Central memory CD8-positive, alpha-beta T cell (primary cell): Measurements from ENCODE around the gene ATRIP.

Experiments used
- ATAC-seq: fragments of 150-1000 bp; cut with Tn5 transposase; replicated peaks from 2 replicates; pipeline ENCODE4 v1.10.0; 2022; ENCODE audit warnings: mild to moderate bottlenecking, moderate FRiP score, moderate number of reproducible peaks; ENCODE audit not compliant: poor library complexity, severe bottlenecking; ENCODE audit errors: extremely low read depth
- DNase-seq, 2 donors: peaks; one replicate each; pipeline ENCODE4 v3.0.0; 2021; ENCODE audit warnings: low spot score in 2 of 2
- H3K27ac Mint-ChIP-seq: one replicate; pipeline ENCODE4 v1.8.0; 2022; ENCODE audit warnings: low read depth, mild to moderate bottlenecking, moderate library complexity, mixed read lengths
- H3K27me3 Mint-ChIP-seq: one replicate; pipeline ENCODE4 v1.8.0; 2022; ENCODE audit warnings: mixed read lengths
- H3K36me3 Mint-ChIP-seq: one replicate; pipeline ENCODE4 v1.8.0; 2022; ENCODE audit warnings: mild to moderate bottlenecking, moderate library complexity, mixed read lengths; ENCODE audit not compliant: insufficient read depth
- H3K4me1 Mint-ChIP-seq: one replicate; pipeline ENCODE4 v1.8.0; 2022; ENCODE audit warnings: mixed read lengths
- H3K4me3 Mint-ChIP-seq: one replicate; pipeline ENCODE4 v1.8.0; 2022; ENCODE audit warnings: mild to moderate bottlenecking, moderate library complexity, mixed read lengths
- H3K9me3 Mint-ChIP-seq: one replicate; pipeline ENCODE4 v1.8.0; 2022; ENCODE audit warnings: mixed read lengths

The ATRIP gene

DNA sequence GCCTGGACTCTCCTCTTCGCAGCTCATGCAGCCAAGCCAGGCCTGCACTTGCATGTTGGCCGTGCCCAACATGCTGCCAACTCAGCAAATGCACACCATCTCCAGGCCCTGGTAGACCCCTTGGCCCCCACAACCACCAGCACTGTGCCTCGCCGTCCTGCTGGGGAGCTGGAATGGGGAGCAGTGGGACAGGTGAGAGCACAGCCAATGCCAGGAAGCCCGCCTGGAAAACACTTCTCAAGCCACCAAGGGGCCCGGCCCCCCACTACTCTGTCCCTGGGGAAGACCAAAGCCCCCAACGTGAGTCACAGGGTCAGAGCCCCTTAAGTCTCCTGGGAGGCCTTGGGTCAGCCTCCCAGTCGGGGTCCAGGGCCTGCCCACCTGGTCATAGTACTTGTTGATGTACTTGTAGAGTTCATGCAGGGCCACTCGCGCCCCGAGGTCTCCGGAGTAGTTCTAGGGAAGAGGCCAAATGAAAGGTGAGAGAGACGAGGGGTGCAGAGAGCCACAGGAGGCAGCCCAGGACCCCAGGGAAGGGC lies 41.1 kb upstream of the ATRIP start:
- Mint-ChIP-seq H3K27me3 (peaks cover 7% of the 10 kb centered on the region), H3K36me3 (no peaks in the 10 kb centered on the region), H3K27ac (no peak overlapping the region), H3K4me1 (no peaks in the 10 kb centered on the region), H3K4me3 (no peak overlapping the region), H3K9me3 (no peaks in the 10 kb centered on the region)
- no peak for ATAC-seq
- peak in 1 of 2 donors; percentile 8 for DNase-seq

DNA sequence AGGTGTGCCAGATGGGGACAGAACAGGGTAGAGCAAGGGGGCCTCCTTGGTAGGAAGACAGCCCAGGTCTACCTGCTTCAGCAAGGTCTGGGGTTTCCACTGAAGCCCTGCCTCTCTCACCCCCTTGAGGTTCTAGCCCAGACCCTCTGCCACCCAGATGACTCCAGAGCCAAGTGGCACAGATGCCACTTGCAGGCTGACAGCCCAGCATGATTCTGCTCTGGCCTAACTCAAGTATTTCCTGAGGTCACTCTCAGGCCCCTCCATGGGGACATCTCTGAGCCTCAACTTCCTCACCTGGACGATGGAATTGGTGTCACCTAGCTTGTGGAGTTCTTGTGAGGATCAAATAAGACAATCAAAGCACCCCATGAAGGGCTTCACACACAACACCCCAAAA lies 40.6 kb upstream of the ATRIP start:
- H3K9me3 Mint-ChIP-seq, result no peaks in the 10 kb centered on the region
- H3K36me3 Mint-ChIP-seq, result no peaks in the 10 kb centered on the region
- no peak overlapping the region for H3K4me3 Mint-ChIP-seq
- peaks cover 1% of the 10 kb centered on the region for H3K27me3 Mint-ChIP-seq
- no peaks in the 10 kb centered on the region for H3K4me1 Mint-ChIP-seq
- no peak overlapping the region for H3K27ac Mint-ChIP-seq
- ATAC-seq (no peak), DNase-seq (no peak)

DNA sequence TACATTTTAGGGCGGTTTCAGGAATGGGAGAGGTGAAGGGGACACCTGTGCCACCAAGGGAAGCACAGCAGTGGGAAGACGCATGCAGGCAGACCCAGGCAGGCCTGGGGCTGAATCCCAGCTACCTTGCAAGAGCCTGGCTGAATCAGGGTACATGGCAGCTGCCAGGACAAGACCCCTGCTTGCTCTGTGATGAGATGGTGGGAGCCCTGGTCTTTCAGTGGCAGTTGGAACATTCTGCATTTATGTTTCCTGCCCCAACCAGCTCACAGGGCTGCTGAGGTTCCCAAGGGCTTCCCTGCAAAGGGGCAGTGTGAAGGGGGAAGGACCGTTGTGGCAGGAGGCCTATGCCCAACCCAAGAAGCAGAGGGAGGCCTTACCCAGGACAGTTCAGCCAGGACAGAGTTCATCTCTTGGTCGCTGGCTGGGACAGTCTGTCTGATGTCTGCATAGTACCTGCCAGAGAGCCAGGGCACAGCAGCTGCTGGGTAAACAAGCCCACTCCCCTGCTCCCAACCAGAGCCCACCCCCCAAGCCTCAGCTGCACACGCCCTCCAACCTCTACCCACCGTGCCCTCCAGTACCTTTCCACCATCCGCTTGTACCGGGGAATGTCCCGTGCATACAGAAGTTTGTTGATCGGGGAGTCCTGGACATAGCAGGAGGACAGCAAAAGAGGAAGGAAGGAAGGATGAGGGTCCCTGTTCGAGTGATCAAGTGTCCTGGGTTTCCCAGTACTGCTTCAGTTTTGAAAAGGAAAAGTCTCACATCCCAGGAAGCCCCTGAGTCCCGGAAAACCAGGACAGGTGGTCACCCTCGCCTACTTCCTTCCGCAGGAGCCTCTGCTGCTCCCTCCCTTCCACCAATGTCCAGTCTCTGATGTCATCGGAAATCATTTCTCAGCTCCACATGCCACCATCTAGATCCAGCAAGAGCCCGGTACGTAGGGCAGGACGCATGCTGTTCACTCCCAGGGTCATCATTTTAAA lies 39.8 kb upstream of the ATRIP start:
- no peaks in the 10 kb centered on the region for H3K9me3 Mint-ChIP-seq
- no peaks in the 10 kb centered on the region for H3K4me1 Mint-ChIP-seq
- no peaks in the 10 kb centered on the region for H3K27me3 Mint-ChIP-seq
- H3K4me3 Mint-ChIP-seq, result no peak overlapping the region
- H3K27ac Mint-ChIP-seq, result peak overlapping the region; percentile 49
- DNase-seq (no peak), ATAC-seq (no peak)
- H3K36me3 Mint-ChIP-seq, result no peaks in the 10 kb centered on the region

GRCh38 chr3:48407542-48408099 lies 38.9 kb upstream of the ATRIP start:
- no peak for ATAC-seq
- no peaks in the 10 kb centered on the region for H3K4me1 Mint-ChIP-seq
- no peak for DNase-seq
- no peaks in the 10 kb centered on the region for H3K27me3 Mint-ChIP-seq
- H3K4me3 Mint-ChIP-seq, result no peak overlapping the region
- H3K27ac Mint-ChIP-seq, result peak overlapping the region; percentile 49
- H3K36me3 Mint-ChIP-seq, result no peaks in the 10 kb centered on the region
- no peaks in the 10 kb centered on the region for H3K9me3 Mint-ChIP-seq

- no peak for DNase-seq
- no peak for ATAC-seq
- H3K4me1 Mint-ChIP-seq, result no peaks in the 10 kb centered on the region
- no peaks in the 10 kb centered on the region for H3K36me3 Mint-ChIP-seq
- H3K27ac Mint-ChIP-seq, result no peak overlapping the region
- H3K27me3 Mint-ChIP-seq, result no peaks in the 10 kb centered on the region
- no peaks in the 10 kb centered on the region for H3K9me3 Mint-ChIP-seq
- H3K4me3 Mint-ChIP-seq, result no peak overlapping the region
Measured at GRCh38 chr3:48408823-48409281, 37.7 kb upstream of the ATRIP start.

- DNase-seq (no peak), ATAC-seq (no peak)
- Mint-ChIP-seq H3K4me3 (no peak overlapping the region), H3K9me3 (no peaks in the 10 kb centered on the region), H3K27me3 (no peaks in the 10 kb centered on the region), H3K27ac (no peak overlapping the region), H3K36me3 (no peaks in the 10 kb centered on the region), H3K4me1 (no peaks in the 10 kb centered on the region)
Measured at GRCh38 chr3:48409291-48410201, 37.0 kb upstream of the ATRIP start.

GRCh38 chr3:48410205-48411040 lies 36.1 kb upstream of the ATRIP start:
- H3K4me3 Mint-ChIP-seq, result no peak overlapping the region
- H3K36me3 Mint-ChIP-seq, result no peaks in the 10 kb centered on the region
- no peaks in the 10 kb centered on the region for H3K27me3 Mint-ChIP-seq
- H3K9me3 Mint-ChIP-seq, result no peaks in the 10 kb centered on the region
- ATAC-seq, result no peak
- no peaks in the 10 kb centered on the region for H3K4me1 Mint-ChIP-seq
- DNase-seq, result no peak
- no peak overlapping the region for H3K27ac Mint-ChIP-seq

GRCh38 chr3:48411041-48411588 lies 35.4 kb upstream of the ATRIP start:
- no peaks in the 10 kb centered on the region for H3K27me3 Mint-ChIP-seq
- no peaks in the 10 kb centered on the region for H3K36me3 Mint-ChIP-seq
- no peak overlapping the region for H3K27ac Mint-ChIP-seq
- H3K4me1 Mint-ChIP-seq, result no peaks in the 10 kb centered on the region
- no peak overlapping the region for H3K4me3 Mint-ChIP-seq
- no peak for DNase-seq
- no peak for ATAC-seq
- no peaks in the 10 kb centered on the region for H3K9me3 Mint-ChIP-seq

DNA sequence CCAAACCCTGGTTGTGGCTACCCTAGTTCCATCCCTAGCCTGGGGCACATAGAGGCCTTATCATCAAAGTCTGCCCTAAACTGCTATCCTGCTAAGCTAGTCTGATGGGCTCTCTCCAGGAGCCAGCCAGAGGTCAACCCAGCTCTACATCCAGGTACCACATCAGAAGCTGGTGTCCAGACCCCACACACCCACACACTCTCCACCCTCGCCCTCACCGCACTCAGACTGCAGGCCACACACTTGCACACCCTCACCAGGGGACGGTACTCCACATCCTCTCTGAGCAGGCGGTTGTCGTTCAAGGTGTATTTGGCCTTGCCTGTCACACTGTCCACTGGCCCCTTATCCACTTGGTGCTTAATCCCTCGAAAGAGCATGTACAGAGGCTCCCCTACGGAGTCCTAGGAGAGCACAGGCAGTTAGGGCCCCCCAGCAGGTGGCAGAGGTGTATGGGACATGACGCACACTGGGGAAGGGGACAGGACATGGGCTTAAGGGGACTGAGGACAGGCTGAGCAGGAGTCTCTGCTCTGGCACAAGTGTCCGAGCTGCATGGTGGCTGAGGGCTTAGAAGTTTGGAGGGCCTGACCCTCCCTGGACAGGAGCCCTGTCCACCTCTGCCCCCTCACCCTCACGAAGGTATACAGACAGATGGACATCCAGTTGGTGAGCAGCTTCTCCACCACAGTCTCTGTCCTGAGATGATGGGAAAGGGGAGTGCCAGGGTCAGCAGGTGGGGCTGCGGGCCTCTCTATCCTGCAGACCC lies 34.7 kb upstream of the ATRIP start:
- ATAC-seq (no peak), DNase-seq (no peak)
- Mint-ChIP-seq H3K4me3 (no peak overlapping the region), H3K36me3 (no peaks in the 10 kb centered on the region), H3K27ac (no peak overlapping the region), H3K9me3 (no peaks in the 10 kb centered on the region), H3K4me1 (no peaks in the 10 kb centered on the region), H3K27me3 (no peaks in the 10 kb centered on the region)

- Mint-ChIP-seq H3K4me1 (no peaks in the 10 kb centered on the region), H3K27ac (no peak overlapping the region), H3K27me3 (no peaks in the 10 kb centered on the region), H3K36me3 (no peaks in the 10 kb centered on the region), H3K4me3 (no peak overlapping the region), H3K9me3 (no peaks in the 10 kb centered on the region)
- DNase-seq (no peak), ATAC-seq (no peak)
Measured at GRCh38 chr3:48412375-48413001, 34.0 kb upstream of the ATRIP start.

GRCh38 chr3:48413086-48413485 lies 33.5 kb upstream of the ATRIP start:
- Mint-ChIP-seq H3K36me3 (no peaks in the 10 kb centered on the region), H3K27ac (no peak overlapping the region), H3K4me1 (no peaks in the 10 kb centered on the region), H3K4me3 (no peak overlapping the region), H3K9me3 (no peaks in the 10 kb centered on the region), H3K27me3 (no peaks in the 10 kb centered on the region)
- ATAC-seq (no peak), DNase-seq (no peak)
